Common myeloid progenitor, CD34-positive (primary cell): ENCODE results near the gene NXF1.
"Not testable (repeated sequence)": the region's sequence is repeated elsewhere in the genome, so short reads cannot be mapped to it uniquely, and the experiment has no call there.

Experiments
- CTCF ChIA-PET: fragments of 350-600 bp; sonication (Branson Sonifier 250); formaldehyde crosslinking; loops from one replicate; lab custom pipeline; 2021; ENCODE audit warnings: antibody characterized with exemption; lab: Charles Lee
- POLR2A ChIA-PET: fragments of 350-600 bp; sonication (Branson Sonifier 250); formaldehyde crosslinking; loops from one replicate; lab custom pipeline; 2021; ENCODE audit warnings: antibody characterized with exemption; lab: Charles Lee
- DNase-seq, 3 donors: peaks; one replicate each; pipeline versions ENCODE4 v3.0.0 to v3.0.0-alpha.2; 2013
- H3K27ac ChIP-seq, 2 experiments: 1 replicate in 1 of 2; 2 replicates in 1 of 2; pipeline ENCODE4 v1.7.0; 2013; ENCODE audit warnings: inconsistent platforms in 2 of 2, low read length in 2 of 2, mild to moderate bottlenecking in 2 of 2, low read depth in 1 of 2, moderate library complexity in 1 of 2; ENCODE audit not compliant: severe bottlenecking in 2 of 2, insufficient read depth in 1 of 2, poor library complexity in 1 of 2
- H3K27me3 ChIP-seq, 5 experiments: replicated peaks in 2 of 5; 1 replicate in 3 of 5; 2 replicates in 2 of 5; pipeline versions ENCODE4 v1.6.1 to v1.7.0; 2013; ENCODE audit warnings: low read length in 4 of 5, mild to moderate bottlenecking in 2 of 5, moderate library complexity in 2 of 5, inconsistent platforms in 1 of 5; ENCODE audit not compliant: insufficient read depth in 5 of 5, control insufficient read depth in 4 of 5
- H3K36me3 ChIP-seq, 4 experiments: 1 replicate in 2 of 4; 2 replicates in 2 of 4; pipeline versions ENCODE4 v1.6.1 to v1.7.0; 2013; ENCODE audit warnings: low read length in 3 of 4, control low read depth in 1 of 4, mild to moderate bottlenecking in 1 of 4; ENCODE audit not compliant: control insufficient read depth in 4 of 4, insufficient read depth in 4 of 4
- H3K4me1 ChIP-seq, 4 experiments: 1 replicate in 3 of 4; 2 replicates in 1 of 4; pipeline versions ENCODE4 v1.6.1 to v1.7.1; 2013; ENCODE audit warnings: low read length in 3 of 4, mild to moderate bottlenecking in 3 of 4, control low read depth in 1 of 4, inconsistent platforms in 1 of 4, moderate library complexity in 1 of 4; ENCODE audit not compliant: control insufficient read depth in 4 of 4, insufficient read depth in 4 of 4; ENCODE audit errors: control extremely low read depth in 1 of 4
- H3K4me3 ChIP-seq, 7 experiments: 1 replicate in 4 of 7; 2 replicates in 3 of 7; pipeline versions ENCODE4 v1.5.1 to v1.7.0; 2013; ENCODE audit warnings: mild to moderate bottlenecking in 7 of 7, low read length in 6 of 7, moderate library complexity in 6 of 7, inconsistent platforms in 2 of 7, low read depth in 2 of 7, control low read depth in 1 of 7; ENCODE audit not compliant: insufficient read depth in 4 of 7, control insufficient read depth in 1 of 7; ENCODE audit errors: extremely low read depth in 1 of 7
- H3K9me3 ChIP-seq, 5 experiments: 1 replicate in 4 of 5; 2 replicates in 1 of 5; pipeline versions ENCODE4 v1.6.1 to v1.7.1; 2013; ENCODE audit warnings: low read length in 4 of 5, mild to moderate bottlenecking in 2 of 5, inconsistent platforms in 1 of 5, low read depth in 1 of 5, moderate library complexity in 1 of 5; ENCODE audit not compliant: control insufficient read depth in 4 of 5, insufficient read depth in 2 of 5; ENCODE audit errors: control extremely low read depth in 1 of 5
- WGBS: methylation state at CpG from one replicate; pipeline ENCODE4 v1.1.5; 2013; ENCODE audit not compliant: insufficient coverage; 5-methylcytosine and 5-hydroxymethylcytosine counted together

NXF1 gene

DNA sequence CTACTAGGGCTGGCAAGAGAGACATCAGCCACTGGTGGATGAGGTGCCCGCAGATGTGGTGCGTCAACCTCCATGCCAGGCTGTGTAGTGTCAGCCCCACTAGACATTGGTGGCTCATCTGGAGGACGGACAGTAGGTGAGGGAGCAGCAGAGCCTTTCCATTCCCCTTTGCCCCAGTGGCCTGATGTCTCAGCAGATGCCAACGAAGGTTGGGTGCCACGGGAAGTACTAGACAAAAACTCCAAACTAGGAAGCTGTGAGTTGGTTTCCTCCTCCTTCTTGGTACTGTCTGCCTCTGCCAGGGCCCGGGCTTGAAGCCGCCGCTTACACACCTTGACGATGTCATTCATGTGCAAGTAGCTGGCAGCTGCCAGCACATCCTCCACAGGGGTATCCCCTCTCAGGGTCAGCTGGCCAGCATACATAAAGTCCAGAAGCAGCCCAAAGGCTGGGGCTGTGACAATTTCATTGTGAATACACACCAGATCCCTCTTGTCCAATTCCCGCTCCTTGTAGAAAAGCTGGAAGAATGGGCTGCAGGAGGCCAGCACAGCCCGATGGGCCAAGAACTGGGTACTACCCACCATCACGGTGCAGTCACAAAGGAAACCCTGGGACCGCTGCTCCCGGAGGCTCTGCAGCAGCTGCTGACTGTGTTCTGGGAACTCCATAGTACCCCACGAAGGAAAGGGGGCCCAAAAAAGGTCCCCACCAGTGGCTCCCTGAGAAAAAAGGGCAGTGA, 52.1 kb downstream of the NXF1 start:
- H3K27ac ChIP-seq: peak overlapping the region; percentile 90 to 91
- 78% methylated on average over 14 of the region's 15 CpGs for WGBS
- no peaks in the 10 kb centered on the region for H3K27me3 ChIP-seq
- peaks cover 0 to 18% (median 9%) of the 10 kb centered on the region in 4 experiments for H3K36me3 ChIP-seq
- H3K9me3 ChIP-seq: no peaks in the 10 kb centered on the region
- peaks cover 4 to 21% (median 14%) of the 10 kb centered on the region in 4 experiments for H3K4me1 ChIP-seq
- POLR2A ChIA-PET: interaction anchor here (0.6 to 1.5 kb wide), 15 partner anchors 14 to 102 kb away, joined by 3 to 15 read pairs (median 4); partner anchors contain the start of genes C11orf98, CSKMT, HNRNPUL2 and INTS5
- CTCF ChIA-PET: interaction anchor here (0.9 to 2.6 kb wide), 12 partner anchors 9 to 110 kb away, joined by 3 to 11 read pairs (median 5); partner anchors contain the start of gene TMEM179B
- DNase-seq: no peak
- H3K4me3 ChIP-seq: peak overlapping the region in 6 of 7 experiments; percentile 80 to 97 (median 94)

DNA sequence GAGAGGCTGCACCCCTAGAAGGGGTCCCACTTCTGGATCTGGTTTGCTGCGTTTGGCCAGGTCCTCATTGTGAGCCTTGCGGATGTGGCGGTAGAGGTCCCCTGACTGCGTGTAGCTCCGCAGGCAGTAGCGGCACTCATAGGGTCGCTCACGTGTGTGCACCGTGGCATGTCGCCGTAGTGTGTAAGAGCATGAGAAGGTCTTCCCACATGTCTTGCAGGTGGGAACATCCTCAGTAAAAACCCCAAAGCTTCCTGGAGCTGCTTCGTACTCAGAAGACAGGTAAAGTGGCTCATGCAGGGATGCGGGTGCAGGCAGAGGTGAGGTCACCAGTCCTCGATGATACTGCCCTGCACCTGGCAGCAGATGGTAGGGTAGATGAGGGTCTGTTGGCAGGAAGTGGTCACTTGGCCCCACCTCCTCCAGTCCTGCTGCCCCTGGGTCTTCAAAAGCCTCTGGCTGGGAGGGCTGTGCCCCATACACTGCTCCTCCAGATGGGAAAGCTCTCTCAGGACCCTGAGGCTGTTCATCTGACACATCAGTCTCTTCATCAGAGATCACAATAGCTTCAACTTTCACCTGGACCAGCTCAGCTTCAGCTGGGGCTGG, 53.0 kb downstream of the NXF1 start:
- H3K4me1 ChIP-seq: peaks cover 4 to 22% (median 15%) of the 10 kb centered on the region in 4 experiments
- CTCF ChIA-PET: interaction anchor here (0.6 to 2.6 kb wide), 9 partner anchors 9 to 1232 kb away, joined by 3 to 11 read pairs (median 5); partner anchors contain the start of gene POLR2G
- no peaks in the 10 kb centered on the region for H3K27me3 ChIP-seq
- H3K36me3 ChIP-seq: peaks cover 0 to 18% (median 9%) of the 10 kb centered on the region in 4 experiments
- POLR2A ChIA-PET: interaction anchor here (1.0 to 1.2 kb wide), 2 partner anchors 9 to 29 kb away, joined by 4 to 5 read pairs; partner anchors contain the start of gene POLR2G
- peak overlapping the region in 1 of 2 experiments; percentile 91 for H3K27ac ChIP-seq
- DNase-seq: no peak
- no peak overlapping the region for H3K4me3 ChIP-seq
- H3K9me3 ChIP-seq: no peaks in the 10 kb centered on the region
- WGBS: 95% methylated on average over 13 of the region's 14 CpGs

DNA sequence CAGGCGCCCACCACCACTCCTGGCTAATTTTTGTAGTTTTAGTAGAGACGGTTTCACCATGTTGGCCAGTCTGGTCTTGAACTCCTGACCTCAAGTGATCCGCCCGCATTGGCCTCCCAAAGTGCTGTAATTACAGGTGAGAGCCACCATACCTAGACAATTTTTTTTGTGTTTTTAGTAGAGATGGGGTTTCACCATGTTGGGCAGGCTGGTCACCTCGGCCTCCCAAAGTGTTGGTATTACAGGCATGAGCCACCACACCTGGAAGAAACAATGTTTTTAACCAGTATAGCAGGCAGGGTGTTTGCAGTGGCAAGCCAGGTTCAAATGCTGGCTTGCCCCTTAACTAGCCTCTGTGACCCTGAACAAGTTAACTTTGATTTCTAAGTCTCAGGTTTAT, 55.3 kb downstream of the NXF1 start:
- WGBS: 100% methylated on average over 3 of the region's 5 CpGs
- peaks cover 0 to 18% (median 9%) of the 10 kb centered on the region in 4 experiments for H3K36me3 ChIP-seq
- POLR2A ChIA-PET, H3K4me3 ChIP-seq, CTCF ChIA-PET, H3K27me3 ChIP-seq, H3K9me3 ChIP-seq, DNase-seq, H3K27ac ChIP-seq: not testable (repeated sequence)
- H3K4me1 ChIP-seq: peaks cover 4 to 22% (median 15%) of the 10 kb centered on the region in 4 experiments

DNA sequence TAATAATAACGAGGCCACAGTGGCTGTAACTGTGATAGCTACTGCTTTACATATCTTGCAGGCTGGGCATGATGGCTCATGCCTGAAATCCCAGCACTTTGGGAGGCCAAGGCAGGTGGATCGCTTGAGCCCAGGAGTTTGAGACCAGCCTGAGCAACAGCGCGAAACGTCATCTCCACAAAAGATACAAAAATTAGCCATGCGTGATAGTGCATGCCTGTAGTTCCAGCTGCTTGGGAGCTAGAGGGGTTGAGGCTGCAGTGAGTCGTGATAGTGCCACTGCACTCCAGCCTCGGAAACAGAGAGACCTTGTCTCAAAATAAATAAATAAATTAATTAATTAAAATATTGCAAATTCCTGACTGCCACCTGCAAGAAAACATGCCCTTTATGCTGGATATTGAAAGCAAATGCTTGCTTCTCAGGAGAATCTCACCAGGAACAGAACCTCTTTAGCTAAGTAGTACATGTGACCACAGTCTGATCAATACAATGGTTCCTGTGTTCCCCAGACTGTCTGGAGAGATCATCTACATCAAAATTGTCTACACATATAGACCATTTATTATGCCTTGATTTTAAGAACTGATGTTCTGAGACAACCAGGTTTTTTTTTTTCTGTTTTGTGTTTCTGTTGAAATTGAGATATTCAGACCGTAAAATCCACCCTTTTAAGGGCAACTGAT, 57.6 kb downstream of the NXF1 start:
- Histone ChIP-seq H3K9me3 (no peaks in the 10 kb centered on the region), H3K36me3 (peaks cover 0 to 12% (median 6%) of the 10 kb centered on the region in 4 experiments), H3K27me3 (no peaks in the 10 kb centered on the region), H3K27ac (no peak overlapping the region), H3K4me3 (no peak overlapping the region), H3K4me1 (peaks cover 0 to 8% (median 4%) of the 10 kb centered on the region in 4 experiments)
- CTCF ChIA-PET: interaction anchor here (0.6 to 1.5 kb wide), 6 partner anchors 9 to 95 kb away, joined by 3 to 7 read pairs (median 4); no protein-coding TSS in a partner anchor
- POLR2A ChIA-PET: no interaction called here
- WGBS: 94% methylated on average over 6 of the region's 9 CpGs
- no peak for DNase-seq
